D341Med (cell line): ENCODE data around the gene YIPF7.

Experiments
- DNase-seq: peaks from one replicate; pipeline ENCODE4 v3.0.0; 2012; ENCODE audit warnings: low spot score

YIPF7 gene

GRCh38 chr4:44623676-44624075, 27.7 kb downstream of the YIPF7 start:
- DNase-seq, result no peak

GRCh38 chr4:44616621-44617020, 34.8 kb downstream of the YIPF7 start:
- DNase-seq, result no peak

GRCh38 chr4:44583393-44583792, 68.0 kb downstream of the YIPF7 start:
- peak; percentile 56 for DNase-seq

GRCh38 chr4:44580231-44580630, 71.2 kb downstream of the YIPF7 start:
- DNase-seq, result no peak

- no peak for DNase-seq
These were observed 72.5 kb downstream of the YIPF7 start for GRCh38 chr4:44578954-44579353.
